ENCODE measurements around the gene CEP85L. TPM values are rescaled to one million over a fixed set of nuclear protein-coding genes. Genes with fewer than 3 reads are reported as not detected.

The CEP85L gene
- total and polyA plus RNA-seq, 2 experiments from 2014 or later: 9.1 to 10.1 TPM

GRCh38 chr6:118659513-118660217 lies 8.3 kb upstream of the CEP85L start:
- DNase-seq (ENCODE audit: low spot score) (no peak), ATAC-seq (no peak)
- Histone ChIP-seq H4K20me1 (replicated peaks; ENCODE audit: insufficient read depth) (no peaks in the 10 kb centered on the region), H3K79me2 (replicated peaks; ENCODE audit: insufficient read depth) (no peaks in the 10 kb centered on the region), H3K4me1 (ENCODE audit: insufficient read depth) (no peaks in the 10 kb centered on the region), H3K4me2 (no peak overlapping the region), H3F3A (replicated peaks; ENCODE audit: low read depth) (no peaks in the 10 kb centered on the region), H3K27ac (ENCODE audit: low read depth) (no peak overlapping the region), H3K9me2 (ENCODE audit: insufficient read depth) (no peaks in the 10 kb centered on the region; the same call in 1 of the 2 replicates), H3K27me3 (ENCODE audit: insufficient read depth) (no peaks in the 10 kb centered on the region), H2AFZ (no peak overlapping the region), H3K4me3 (no peak overlapping the region), H3K36me3 (ENCODE audit: insufficient read depth) (no peaks in the 10 kb centered on the region)
- no peak for TF ChIP-seq ZNF331 (CRISPR knock-in tag; IDR thresholded peaks at IDR 0.05; ENCODE audit: low read depth)
- TF ChIP-seq REST (IDR thresholded peaks at IDR 0.05; ENCODE audit: unreplicated experiment): no peak
- no peak for TF ChIP-seq JUNB (IDR thresholded peaks at IDR 0.05; ENCODE audit: unreplicated experiment)
- no peak for TF ChIP-seq EZH2phosphoT487 (IDR thresholded peaks at IDR 0.05; ENCODE audit: unreplicated experiment)
- H3K27ac Mint-ChIP-seq: no peak overlapping the region
- no peaks in the 10 kb centered on the region for H3K4me1 Mint-ChIP-seq
- H3K27me3 Mint-ChIP-seq (ENCODE audit: insufficient read depth, low read depth, poor library complexity): no peaks in the 10 kb centered on the region
- no peaks in the 10 kb centered on the region for H3K9me3 Mint-ChIP-seq
- H3K4me3 Mint-ChIP-seq: no peak overlapping the region
- H3K36me3 Mint-ChIP-seq (ENCODE audit: low read depth): no peaks in the 10 kb centered on the region

- no peaks in the 10 kb centered on the region for H3K36me3 ChIP-seq (ENCODE audit: insufficient read depth)
- TF ChIP-seq POLR2AphosphoS5 (IDR thresholded peaks at IDR 0.05; ENCODE audit: low read depth): no peak
- TF ChIP-seq EZH2phosphoT487 (IDR thresholded peaks at IDR 0.05; ENCODE audit: unreplicated experiment): no peak
- TF ChIP-seq ZNF331 (CRISPR knock-in tag; IDR thresholded peaks at IDR 0.05; ENCODE audit: low read depth): no peak
- TF ChIP-seq ZNF462 (CRISPR knock-in tag; IDR thresholded peaks at IDR 0.05): no peak
- no peak for TF ChIP-seq ETS1 (IDR thresholded peaks at IDR 0.05)
These were observed 5.6 kb upstream of the CEP85L start for GRCh38 chr6:118656847-118657451.

More at GRCh38 chr6:118656847-118657451, 5.6 kb upstream of the CEP85L start:
- Histone ChIP-seq H3K9me2 (ENCODE audit: insufficient read depth) (no peaks in the 10 kb centered on the region; the same call in 1 of the 2 replicates), H3K27ac (ENCODE audit: low read depth) (no peak overlapping the region), H3K4me3 (no peak overlapping the region), H3K4me1 (ENCODE audit: insufficient read depth) (peaks cover 9% of the 10 kb centered on the region; the same call in 1 of the 2 replicates), H3K79me2 (replicated peaks; ENCODE audit: insufficient read depth) (no peaks in the 10 kb centered on the region), H3K4me2 (no peak overlapping the region), H2AFZ (no peak overlapping the region), H4K20me1 (replicated peaks; ENCODE audit: insufficient read depth) (no peaks in the 10 kb centered on the region), H3K27me3 (ENCODE audit: insufficient read depth) (no peaks in the 10 kb centered on the region), H3F3A (replicated peaks; ENCODE audit: low read depth) (no peaks in the 10 kb centered on the region)
- Mint-ChIP-seq H3K27me3 (ENCODE audit: insufficient read depth, low read depth, poor library complexity) (no peaks in the 10 kb centered on the region), H3K4me1 (peaks cover 7% of the 10 kb centered on the region), H3K27ac (no peak overlapping the region), H3K36me3 (ENCODE audit: low read depth) (no peaks in the 10 kb centered on the region), H3K9me3 (no peaks in the 10 kb centered on the region), H3K4me3 (no peak overlapping the region)
- ATAC-seq: no peak
- DNase-seq (ENCODE audit: low spot score): no peak
